Measurements from ENCODE around the gene SHISA5. TPM values are rescaled to one million over a fixed set of nuclear protein-coding genes. Genes with fewer than 3 reads are reported as not detected.

Gene SHISA5
- total RNA-seq, 1 donor from 2014 or later: 231 TPM

- no peak overlapping the region for H3K4me3 ChIP-seq (ENCODE audit: low read depth, low read length)
- peaks cover 6% of the 10 kb centered on the region for H3K36me3 ChIP-seq (ENCODE audit: control insufficient read depth, insufficient read depth, low read length)
- H3K27me3 ChIP-seq (ENCODE audit: control insufficient read depth, insufficient read depth, low read length): no peaks in the 10 kb centered on the region
These were observed 84.4 kb downstream of the SHISA5 start for GRCh38 chr3:48419597-48419996.

GRCh38 chr3:48419149-48419548 is 84.8 kb downstream of the SHISA5 start:
- no peak overlapping the region for H3K4me3 ChIP-seq (ENCODE audit: low read depth, low read length)
- peaks cover 6% of the 10 kb centered on the region for H3K36me3 ChIP-seq (ENCODE audit: control insufficient read depth, insufficient read depth, low read length)
- H3K27me3 ChIP-seq (ENCODE audit: control insufficient read depth, insufficient read depth, low read length): no peaks in the 10 kb centered on the region
- DNase-seq (ENCODE audit: low read depth): no peak
- TF ChIP-seq CTCF (IDR thresholded peaks at IDR 0.05; ENCODE audit: insufficient read depth, low read length, poor library complexity, severe bottlenecking): no peak

More at GRCh38 chr3:48419597-48419996, 84.4 kb downstream of the SHISA5 start:
- DNase-seq (ENCODE audit: low read depth): no peak
- TF ChIP-seq CTCF (IDR thresholded peaks at IDR 0.05; ENCODE audit: insufficient read depth, low read length, poor library complexity, severe bottlenecking): no peak

- Histone ChIP-seq H3K27me3 (ENCODE audit: control insufficient read depth, insufficient read depth, low read length) (no peaks in the 10 kb centered on the region), H3K36me3 (ENCODE audit: control insufficient read depth, insufficient read depth, low read length) (peaks cover 5% of the 10 kb centered on the region), H3K4me3 (ENCODE audit: low read depth, low read length) (no peak overlapping the region)
- no peak for DNase-seq (ENCODE audit: low read depth)
- no peak for TF ChIP-seq CTCF (IDR thresholded peaks at IDR 0.05; ENCODE audit: insufficient read depth, low read length, poor library complexity, severe bottlenecking)
These were observed 85.3 kb downstream of the SHISA5 start for GRCh38 chr3:48418651-48419050.

- Histone ChIP-seq H3K27me3 (ENCODE audit: control insufficient read depth, insufficient read depth, low read length) (no peaks in the 10 kb centered on the region), H3K36me3 (ENCODE audit: control insufficient read depth, insufficient read depth, low read length) (peaks cover 5% of the 10 kb centered on the region), H3K4me3 (ENCODE audit: low read depth, low read length) (no peak overlapping the region)
- TF ChIP-seq CTCF (IDR thresholded peaks at IDR 0.05; ENCODE audit: insufficient read depth, low read length, poor library complexity, severe bottlenecking): no peak
- no peak for DNase-seq (ENCODE audit: low read depth)
These were observed 85.8 kb downstream of the SHISA5 start for GRCh38 chr3:48418140-48418539.

Other genes starting within 250 kb of the SHISA5 start
- gene NME6, start 202.8 kb downstream of the SHISA5 start, total RNA-seq: 35.1 and 45.9 TPM in 2 replicates
- not detected in 2 replicates for gene SPINK8, start 170.5 kb downstream of the SHISA5 start, total RNA-seq
- gene FBXW12, start 132.0 kb downstream of the SHISA5 start, total RNA-seq: 0.46 TPM in 1 of 2 replicates, not detected in the other
- 115 and 137 TPM in 2 replicates for gene PLXNB1, start 74.1 kb downstream of the SHISA5 start, total RNA-seq
- gene CCDC51, start 64.1 kb downstream of the SHISA5 start, total RNA-seq: 39.2 and 46.4 TPM in 2 replicates
- gene TMA7, start 63.9 kb downstream of the SHISA5 start, total RNA-seq: 374 and 462 TPM in 2 replicates
- gene ATRIP, start 57.4 kb downstream of the SHISA5 start, total RNA-seq: 5.7 and 6.8 TPM in 2 replicates
- gene PFKFB4, start 52.6 kb upstream of the SHISA5 start, total RNA-seq: 22.4 and 24.1 TPM in 2 replicates
- 26.1 and 39.1 TPM in 2 replicates for gene UCN2, start 59.6 kb upstream of the SHISA5 start, total RNA-seq
- gene COL7A1, start 91.2 kb upstream of the SHISA5 start, total RNA-seq: 337 and 348 TPM in 2 replicates
- gene UQCRC1, start 105.5 kb upstream of the SHISA5 start, total RNA-seq: 413 and 435 TPM in 2 replicates
- not detected in 2 replicates for gene TMEM89, start 117.6 kb upstream of the SHISA5 start, total RNA-seq
- gene SLC26A6, start 131.3 kb upstream of the SHISA5 start, total RNA-seq: 32.8 and 54.2 TPM in 2 replicates
- 5.2 and 5.6 TPM in 2 replicates for gene CELSR3, start 158.7 kb upstream of the SHISA5 start, total RNA-seq
- 15.3 and 34.0 TPM in 2 replicates for gene NCKIPSD, start 181.7 kb upstream of the SHISA5 start, total RNA-seq
- gene IP6K2, start 213.0 kb upstream of the SHISA5 start, total RNA-seq: 81.2 and 109 TPM in 2 replicates